Prostate gland (tissue), 2 donors: ENCODE data around the gene TNK2. TPM values are rescaled to one million over a fixed set of nuclear protein-coding genes. Genes with fewer than 3 reads are reported as not detected.
A peak's percentile ranks its signal among the peaks of the same experiment; 100 is the strongest.

Source experiments
- DNase-seq: peaks from one replicate; pipeline ENCODE4 v3.0.0-alpha.2; 2019; ENCODE audit warnings: low spot score
- H3K27ac ChIP-seq, 2 donors: fragments of 200-600 bp; sonication (generic); 2 replicates each; pipeline ENCODE4 v1.5.1; 2017 to 2019
- H3K27me3 ChIP-seq: fragments of 200-600 bp; sonication (generic); replicated peaks from 2 replicates; pipeline ENCODE4 v1.5.1; 2019; ENCODE audit not compliant: insufficient read depth
- H3K36me3 ChIP-seq, 2 donors: fragments of 200-600 bp; sonication (generic); 1 replicate in 1 of 2; 2 replicates in 1 of 2; pipeline versions ENCODE4 v1.5.1 to v1.8.1; 2017 to 2019
- H3K4me1 ChIP-seq: fragments of 200-600 bp; sonication (generic); replicated peaks from 2 replicates; pipeline ENCODE4 v1.5.1; 2019
- H3K4me3 ChIP-seq, 2 donors: fragments of 200-600 bp; sonication (generic); 2 replicates each; pipeline ENCODE4 v1.5.1; 2017 to 2019
- H3K9me3 ChIP-seq: fragments of 200-600 bp; sonication (generic); 2 replicates; pipeline ENCODE4 v1.5.1; 2017
- CTCF ChIP-seq, 4 experiments: fragments of 200-600 bp in 2 of 4; fragments of 450-650 bp in 2 of 4; sonication (generic) in 2 of 4; IDR thresholded peaks; 1 replicate in 3 of 4; 2 replicates in 1 of 4; pipeline ENCODE4 v1.5.1; 2016 to 2019; ENCODE audit warnings: antibody characterized with exemption in 4 of 4, mild to moderate bottlenecking in 2 of 4, moderate library complexity in 2 of 4
- POLR2A ChIP-seq: fragments of 450-650 bp; IDR thresholded peaks from one replicate; pipeline ENCODE4 v1.6.1; 2016; ENCODE audit warnings: antibody characterized with exemption, mild to moderate bottlenecking
- POLR2AphosphoS5 ChIP-seq: sonication (generic); formaldehyde crosslinking; IDR thresholded peaks from one replicate; pipeline ENCODE4 v1.6.1; 2017; ENCODE audit warnings: antibody characterized with exemption
- WGBS: methylation state at CpG from one replicate; pipeline ENCODE4 v1.1.5; 2018; 5-methylcytosine and 5-hydroxymethylcytosine counted together
- intact Hi-C: fragments of 100-400 bp; cut with DNase I; formaldehyde crosslinking; loops from one replicate; pipeline ENCODE4 v1.14.2; 2022
- total RNA-seq, 2 donors: library from RNA; depleted of rRNA; stranded (reverse); fragments of >200 nt; gene quantifications; one replicate each; pipeline ENCODE4 v1.1.0, GENCODE V29; 2016

The TNK2 gene
- total RNA-seq, 2 donors from 2014 or later: 34.9 to 100 TPM

- no peak for TF ChIP-seq POLR2AphosphoS5
- no peak for TF ChIP-seq POLR2A
- intact Hi-C loops: no loop called here
- 36% methylated on average over 4 of the region's 4 CpGs for WGBS
- Histone ChIP-seq H3K27me3 (no peaks in the 10 kb centered on the region), H3K4me3 (no peak overlapping the region), H3K27ac (peak overlapping the region in 1 of 2 donors; percentile 41), H3K4me1 (peaks cover 37% of the 10 kb centered on the region), H3K9me3 (no peaks in the 10 kb centered on the region), H3K36me3 (no peaks in the 10 kb centered on the region)
- no peak for DNase-seq
Observed at GRCh38 chr3:195893516-195893915, 14.8 kb downstream of the TNK2 start.

DNA sequence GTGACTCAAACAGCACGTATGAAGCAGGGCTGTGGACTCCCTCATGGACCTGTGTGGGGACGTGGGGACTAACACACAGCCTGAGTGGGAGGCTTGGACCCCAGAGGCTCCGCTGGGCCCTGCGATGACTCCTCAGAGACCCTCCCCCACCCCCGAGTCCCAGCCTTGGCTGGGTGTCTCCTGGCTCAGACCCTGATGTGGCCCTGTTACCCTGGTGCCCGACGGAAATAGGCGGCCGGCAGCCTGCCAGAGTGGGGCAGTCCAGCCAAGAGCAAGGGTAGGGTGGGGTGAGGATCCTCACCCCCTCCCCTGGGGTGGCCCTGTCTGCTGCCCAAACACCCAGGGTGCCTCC lies 15.3 kb downstream of the TNK2 start:
- peak overlapping the region; percentile 41 to 55 for H3K27ac ChIP-seq
- H3K4me1 ChIP-seq: peaks cover 37% of the 10 kb centered on the region
- DNase-seq: no peak

DNA sequence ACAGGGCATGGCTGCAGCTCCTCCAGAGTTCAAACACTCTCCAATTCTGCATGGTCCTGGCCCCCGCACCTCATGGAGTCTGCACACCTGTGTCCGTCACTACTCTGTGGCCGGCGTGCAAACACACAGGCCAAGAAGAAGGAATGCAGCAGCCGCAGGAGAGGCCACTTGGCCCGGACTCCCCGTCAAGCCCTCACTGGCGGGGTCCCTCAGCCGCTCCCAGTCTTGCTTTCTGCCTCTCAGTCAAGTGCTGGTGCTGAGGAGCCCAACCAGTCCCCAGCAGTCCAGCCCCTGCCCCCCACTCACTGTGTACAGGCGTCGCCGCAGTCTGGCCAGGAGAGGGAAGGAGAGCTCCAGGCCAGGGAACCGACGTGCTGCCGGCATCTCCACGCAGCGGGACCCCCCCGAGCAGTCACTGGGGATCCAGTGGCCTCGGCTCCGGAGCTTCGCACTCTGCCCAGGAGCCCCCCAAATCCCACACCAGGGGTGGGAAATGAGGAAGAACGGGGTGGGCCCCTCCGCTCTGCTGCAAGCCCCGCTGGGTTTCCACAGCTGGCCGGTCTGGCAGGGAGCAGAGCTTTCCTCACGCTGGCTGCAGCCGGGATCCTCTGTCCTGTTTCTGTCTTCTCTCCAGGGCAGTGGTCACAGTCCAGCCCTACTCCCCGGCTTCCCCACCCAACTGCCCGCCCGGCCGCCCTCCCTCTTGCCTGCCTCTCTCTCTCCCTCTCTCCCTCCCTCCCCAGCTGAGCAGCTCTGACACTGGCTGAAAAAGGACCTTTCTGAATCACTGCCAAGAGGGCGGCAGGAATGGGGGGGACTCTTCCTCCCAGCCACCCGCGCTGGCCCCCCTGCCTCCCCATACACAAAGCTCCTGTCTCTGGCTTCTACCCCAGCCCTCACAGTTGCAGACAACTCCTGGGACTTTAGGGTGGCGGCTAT lies 16.0 kb downstream of the TNK2 start:
- intact Hi-C loops: no loop called here
- H3K9me3 ChIP-seq: no peaks in the 10 kb centered on the region
- H3K4me3 ChIP-seq: peak overlapping the region in 1 of 2 donors; percentile 2
- H3K27me3 ChIP-seq: no peaks in the 10 kb centered on the region
- peaks cover 36% of the 10 kb centered on the region for H3K4me1 ChIP-seq
- TF ChIP-seq POLR2A (no peak), POLR2AphosphoS5 (no peak), CTCF (IDR thresholded peaks at IDR 0.05) (no peak)
- H3K27ac ChIP-seq: peak overlapping the region; percentile 41 to 55
- no peaks in the 10 kb centered on the region for H3K36me3 ChIP-seq
- 35% methylated on average over 35 of the region's 35 CpGs for WGBS
- no peak for DNase-seq

More for the DNA sequence above, 15.3 kb downstream of the TNK2 start:
- H3K36me3 ChIP-seq: no peaks in the 10 kb centered on the region
- H3K27me3 ChIP-seq: no peaks in the 10 kb centered on the region
- 13% methylated on average over 5 of the region's 9 CpGs for whole genome bisulfite sequencing
- H3K9me3 ChIP-seq: no peaks in the 10 kb centered on the region
- intact Hi-C loops: no loop called here
- H3K4me3 ChIP-seq: no peak overlapping the region
- TF ChIP-seq CTCF (IDR thresholded peaks at IDR 0.05) (no peak), POLR2AphosphoS5 (no peak), POLR2A (no peak)

- H3K27ac ChIP-seq: no peak overlapping the region
- DNase-seq: no peak
- no peaks in the 10 kb centered on the region for H3K27me3 ChIP-seq
- no peaks in the 10 kb centered on the region for H3K9me3 ChIP-seq
- WGBS: 82% methylated on average over 19 of the region's 19 CpGs
- peaks cover 28% of the 10 kb centered on the region for H3K4me1 ChIP-seq
- intact Hi-C loops: no loop called here
- TF ChIP-seq POLR2A (no peak), CTCF (IDR thresholded peaks at IDR 0.05) (no peak), POLR2AphosphoS5 (no peak)
- H3K36me3 ChIP-seq: no peaks in the 10 kb centered on the region
- H3K4me3 ChIP-seq: no peak overlapping the region
Observed at GRCh38 chr3:195891431-195892104, 16.8 kb downstream of the TNK2 start.

DNA sequence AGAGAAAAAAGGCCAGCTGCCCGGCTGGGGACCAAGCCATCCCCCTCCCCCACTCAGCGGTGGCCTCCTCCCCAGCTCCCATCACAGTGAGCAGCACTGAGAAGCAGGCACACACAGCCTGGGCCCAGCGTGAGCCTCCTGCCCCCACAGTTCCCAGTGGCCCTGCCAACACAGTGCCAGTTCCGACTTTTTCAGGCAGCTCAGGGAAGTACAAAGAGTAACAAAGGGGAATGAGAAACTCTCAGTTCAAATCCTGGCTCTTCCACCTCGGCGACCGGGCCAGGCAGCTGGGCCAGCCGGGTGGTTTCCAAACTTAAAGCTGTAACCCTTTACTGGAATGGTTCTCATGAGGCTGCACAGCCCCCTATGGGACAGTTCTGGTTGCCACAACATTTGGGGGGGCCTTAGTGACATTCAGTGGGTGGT lies 18.5 kb downstream of the TNK2 start:
- no peak overlapping the region for H3K4me3 ChIP-seq
- no peaks in the 10 kb centered on the region for H3K9me3 ChIP-seq
- 32% methylated on average over 8 of the region's 8 CpGs for WGBS
- no peaks in the 10 kb centered on the region for H3K27me3 ChIP-seq
- no peak for TF ChIP-seq POLR2AphosphoS5
- TF ChIP-seq POLR2A: no peak
- TF ChIP-seq CTCF (IDR thresholded peaks at IDR 0.05): no peak
- H3K27ac ChIP-seq: no peak overlapping the region
- H3K36me3 ChIP-seq: no peaks in the 10 kb centered on the region
- intact Hi-C loops: no loop called here
- DNase-seq: no peak
- H3K4me1 ChIP-seq: peaks cover 18% of the 10 kb centered on the region
